Activated naive CD4-positive, alpha-beta T cell treated with anti-CD3 and anti-CD28 coated beads for 36 hours (primary cell): ENCODE data around the gene OR5A2. TPM values are rescaled to one million over a fixed set of nuclear protein-coding genes. Genes with fewer than 3 reads are reported as not detected.
"Not testable (repeated sequence)": the region's sequence is repeated elsewhere in the genome, so short reads cannot be mapped to it uniquely, and the experiment has no call there.

Source experiments
- CTCF ChIA-PET: fragments of 350-600 bp; sonication (Branson Sonifier 250); formaldehyde crosslinking; loops from one replicate; lab custom pipeline; 2021; ENCODE audit warnings: antibody characterized with exemption; lab: Charles Lee
- DNase-seq: peaks from one replicate; pipeline ENCODE4 v3.0.0-alpha.2; 2020
- H3K27ac Mint-ChIP-seq: one replicate; pipeline ENCODE4 v1.8.0; 2021; ENCODE audit warnings: mild to moderate bottlenecking, mixed read lengths
- H3K27me3 Mint-ChIP-seq: one replicate; pipeline ENCODE4 v1.8.0; 2021; ENCODE audit warnings: low read depth, mixed read lengths
- H3K36me3 Mint-ChIP-seq: one replicate; pipeline ENCODE4 v1.8.0; 2021; ENCODE audit warnings: low read depth, mixed read lengths
- H3K4me1 Mint-ChIP-seq: one replicate; pipeline ENCODE4 v1.8.0; 2021; ENCODE audit warnings: low read depth, mixed read lengths
- H3K4me3 Mint-ChIP-seq: one replicate; pipeline ENCODE4 v1.8.0; 2021; ENCODE audit warnings: mild to moderate bottlenecking, moderate library complexity, mixed read lengths
- H3K9me3 Mint-ChIP-seq: one replicate; pipeline ENCODE4 v1.8.0; 2021; ENCODE audit warnings: mixed read lengths
- intact Hi-C: fragments of 100-400 bp; cut with micrococcal nuclease; formaldehyde crosslinking; loops from one replicate; pipeline ENCODE4 v1.15.1; 2023
- total RNA-seq, 2 experiments: library from RNA; stranded (reverse); gene quantifications; one replicate each; pipeline ENCODE4 v1.2.3, GENCODE V29; 2021

The OR5A2 gene
- not detected for total RNA-seq

- Mint-ChIP-seq H3K4me3 (no peak within 1 kb of the TSS), H3K4me1 (no peaks in the 10 kb centered on the region), H3K27ac (no peak within 1 kb of the TSS), H3K27me3 (peaks cover 4% of the 10 kb centered on the region), H3K9me3 (no peaks in the 10 kb centered on the region), H3K36me3 (no peaks in the 10 kb centered on the region)
- intact Hi-C loops: no loop called here
- DNase-seq: no peak
- CTCF ChIA-PET: interaction anchor here (1.7 kb wide), 1 partner anchor 256 kb away, joined by 4 read pairs; no protein-coding TSS in a partner anchor
Measured at GRCh38 chr11:59426361-59427067, at the start of gene OR5A2. TSS of gene OR5A2 (minus strand) at chr11:59426413. CDS start at chr11:59422953, 3,460 bp downstream.

- DNase-seq: no peak
- CTCF ChIA-PET: no interaction called here
- H3K27me3 Mint-ChIP-seq: peaks cover 12% of the 10 kb centered on the region
- no peak overlapping the region for H3K4me3 Mint-ChIP-seq
- H3K36me3 Mint-ChIP-seq: no peaks in the 10 kb centered on the region
- H3K4me1 Mint-ChIP-seq: no peaks in the 10 kb centered on the region
- no peaks in the 10 kb centered on the region for H3K9me3 Mint-ChIP-seq
- no peak overlapping the region for H3K27ac Mint-ChIP-seq
- intact Hi-C loops: no loop called here
Measured at GRCh38 chr11:59475176-59475575, 49.0 kb upstream of the OR5A2 start.

- CTCF ChIA-PET: no interaction called here
- intact Hi-C loops: no loop called here
- no peak for DNase-seq
- H3K4me3 Mint-ChIP-seq: no peak within 1 kb of the TSS
- H3K27ac Mint-ChIP-seq: no peak within 1 kb of the TSS
- no peaks in the 10 kb centered on the region for H3K36me3 Mint-ChIP-seq
- peaks cover 12% of the 10 kb centered on the region for H3K27me3 Mint-ChIP-seq
- no peaks in the 10 kb centered on the region for H3K9me3 Mint-ChIP-seq
- H3K4me1 Mint-ChIP-seq: no peaks in the 10 kb centered on the region
Measured at GRCh38 chr11:59473015-59473414, 46.8 kb upstream of the OR5A2 start, which contains the start of gene OR4D10. TSS of gene OR4D10 (plus strand) at chr11:59473315. CDS start at chr11:59477430, 4,115 bp downstream.

GRCh38 chr11:59463190-59463641 is 37.0 kb upstream of the OR5A2 start:
- intact Hi-C loops: no loop called here
- H3K27ac Mint-ChIP-seq: no peak overlapping the region
- H3K9me3 Mint-ChIP-seq: no peaks in the 10 kb centered on the region
- CTCF ChIA-PET: no interaction called here
- no peaks in the 10 kb centered on the region for H3K36me3 Mint-ChIP-seq
- H3K4me1 Mint-ChIP-seq: no peaks in the 10 kb centered on the region
- DNase-seq: no peak
- no peak overlapping the region for H3K4me3 Mint-ChIP-seq
- peaks cover 16% of the 10 kb centered on the region for H3K27me3 Mint-ChIP-seq

- no peaks in the 10 kb centered on the region for H3K4me1 Mint-ChIP-seq
- no peak overlapping the region for H3K27ac Mint-ChIP-seq
- no peak overlapping the region for H3K4me3 Mint-ChIP-seq
- H3K9me3 Mint-ChIP-seq: no peaks in the 10 kb centered on the region
- CTCF ChIA-PET: no interaction called here
- peaks cover 9% of the 10 kb centered on the region for H3K27me3 Mint-ChIP-seq
- DNase-seq: no peak
- H3K36me3 Mint-ChIP-seq: no peaks in the 10 kb centered on the region
- intact Hi-C loops: no loop called here
Measured at GRCh38 chr11:59459916-59460315, 33.7 kb upstream of the OR5A2 start.

- no peaks in the 10 kb centered on the region for H3K36me3 Mint-ChIP-seq
- H3K4me1 Mint-ChIP-seq: no peaks in the 10 kb centered on the region
- H3K27me3 Mint-ChIP-seq: peaks cover 3% of the 10 kb centered on the region
- no peak for DNase-seq
- intact Hi-C loops: no loop called here
- CTCF ChIA-PET: interaction anchor here (0.6 kb wide), 2 partner anchors 10 to 326 kb away, joined by 3 read pairs; no protein-coding TSS in a partner anchor
- no peak within 1 kb of the TSS for H3K4me3 Mint-ChIP-seq
- H3K9me3 Mint-ChIP-seq: no peaks in the 10 kb centered on the region
- no peak within 1 kb of the TSS for H3K27ac Mint-ChIP-seq
Measured at GRCh38 chr11:59456661-59457060, 30.4 kb upstream of the OR5A2 start, which contains the start of gene OR4D6. TSS of gene OR4D6 (plus strand) at chr11:59456961. CDS start at chr11:59456961, 0 bp downstream.

GRCh38 chr11:59448484-59448883 is 22.3 kb upstream of the OR5A2 start:
- no peak overlapping the region for H3K27ac Mint-ChIP-seq
- peaks cover 9% of the 10 kb centered on the region for H3K9me3 Mint-ChIP-seq
- peaks cover 4% of the 10 kb centered on the region for H3K27me3 Mint-ChIP-seq
- DNase-seq: no peak
- intact Hi-C loops: no loop called here
- no peaks in the 10 kb centered on the region for H3K4me1 Mint-ChIP-seq
- CTCF ChIA-PET: no interaction called here
- no peaks in the 10 kb centered on the region for H3K36me3 Mint-ChIP-seq
- no peak overlapping the region for H3K4me3 Mint-ChIP-seq

GRCh38 chr11:59445624-59446023 is 19.4 kb upstream of the OR5A2 start:
- H3K4me3 Mint-ChIP-seq, H3K4me1 Mint-ChIP-seq, H3K27me3 Mint-ChIP-seq, H3K36me3 Mint-ChIP-seq, intact Hi-C loops, H3K9me3 Mint-ChIP-seq, H3K27ac Mint-ChIP-seq, CTCF ChIA-PET, DNase-seq: not testable (repeated sequence)

- no peak for DNase-seq
- Mint-ChIP-seq H3K27ac (no peak overlapping the region), H3K4me1 (no peaks in the 10 kb centered on the region), H3K4me3 (no peak overlapping the region), H3K36me3 (no peaks in the 10 kb centered on the region), H3K27me3 (no peaks in the 10 kb centered on the region), H3K9me3 (no peaks in the 10 kb centered on the region)
- intact Hi-C loops: no loop called here
- CTCF ChIA-PET: interaction anchor here (0.6 kb wide), 1 partner anchor 10 kb away, joined by 6 read pairs; no protein-coding TSS in a partner anchor
Measured at GRCh38 chr11:59437770-59438169, 11.6 kb upstream of the OR5A2 start.

GRCh38 chr11:59436169-59436568 is 10.0 kb upstream of the OR5A2 start, which contains the start of gene OR5A1:
TSS of gene OR5A1 (plus strand) at chr11:59436469. CDS start at chr11:59443169, 6,700 bp downstream.
- CTCF ChIA-PET: interaction anchor here (2.1 kb wide), 1 partner anchor 265 kb away, joined by 11 read pairs; no protein-coding TSS in a partner anchor
- no peak for DNase-seq
- intact Hi-C loops: no loop called here
- no peaks in the 10 kb centered on the region for H3K27me3 Mint-ChIP-seq
- H3K36me3 Mint-ChIP-seq: no peaks in the 10 kb centered on the region
- H3K27ac Mint-ChIP-seq: no peak within 1 kb of the TSS
- no peaks in the 10 kb centered on the region for H3K9me3 Mint-ChIP-seq
- H3K4me3 Mint-ChIP-seq: no peak within 1 kb of the TSS
- no peaks in the 10 kb centered on the region for H3K4me1 Mint-ChIP-seq

GRCh38 chr11:59429924-59430516 is 3.8 kb upstream of the OR5A2 start:
- Mint-ChIP-seq H3K4me3 (no peak overlapping the region), H3K27me3 (peaks cover 2% of the 10 kb centered on the region), H3K27ac (no peak overlapping the region), H3K9me3 (no peaks in the 10 kb centered on the region), H3K36me3 (no peaks in the 10 kb centered on the region), H3K4me1 (no peaks in the 10 kb centered on the region)
- CTCF ChIA-PET: interaction anchor here (0.6 to 3.5 kb wide), 9 partner anchors 29 to 259 kb away, joined by 3 to 24 read pairs (median 3); partner anchors contain the start of gene DTX4
- DNase-seq: peak; percentile 59
- intact Hi-C loops: loop anchor here (1.0 kb wide), 4 partner anchors 146 to 259 kb away; no protein-coding TSS in a partner anchor

- H3K36me3 Mint-ChIP-seq: no peaks in the 10 kb centered on the region
- intact Hi-C loops: no loop called here
- no peaks in the 10 kb centered on the region for H3K9me3 Mint-ChIP-seq
- peaks cover 4% of the 10 kb centered on the region for H3K27me3 Mint-ChIP-seq
- no peak for DNase-seq
- CTCF ChIA-PET: interaction anchor here (1.7 kb wide), 1 partner anchor 256 kb away, joined by 4 read pairs; no protein-coding TSS in a partner anchor
- no peaks in the 10 kb centered on the region for H3K4me1 Mint-ChIP-seq
- no peak overlapping the region for H3K27ac Mint-ChIP-seq
- no peak overlapping the region for H3K4me3 Mint-ChIP-seq
Measured at GRCh38 chr11:59427068-59427382, 812 bp upstream of the OR5A2 start.
